ENCODE data around the gene ABLIM3.

ABLIM3 gene

GRCh38 chr5:149221731-149222342 is 80.5 kb downstream of the ABLIM3 start:
- H3K36me3 ChIP-seq (ENCODE audit: control insufficient read depth in 1 of 2, insufficient read depth in 2 of 2, low read depth in 1 of 2, low read length in 2 of 2), result peaks cover 8 to 66% of the 10 kb centered on the region in 2 experiments
- H2BK5ac ChIP-seq (ENCODE audit: low read depth, low read length, poor library complexity, severe bottlenecking), result no peak overlapping the region
- H4K91ac ChIP-seq (ENCODE audit: low read length), result no peak overlapping the region
- no peak overlapping the region for H2AK5ac ChIP-seq (ENCODE audit: low read length, severe bottlenecking)
- H2BK120ac ChIP-seq (ENCODE audit: low read depth, low read length), result no peak overlapping the region
- H3K27me3 ChIP-seq (ENCODE audit: control insufficient read depth in 1 of 2, insufficient read depth in 1 of 2, low read length in 2 of 2), result no peaks in the 10 kb centered on the region
- no peak overlapping the region for H4K8ac ChIP-seq (ENCODE audit: low read length)
- WGBS, result 38% methylated on average over 2 of the region's 4 CpGs
- no peaks in the 10 kb centered on the region for H3K9me3 ChIP-seq (ENCODE audit: control insufficient read depth, low read length)
- no peak overlapping the region for H3K4me2 ChIP-seq (ENCODE audit: low read length, poor library complexity, severe bottlenecking)
- H3K14ac ChIP-seq (ENCODE audit: low read length in 2 of 2), result no peak overlapping the region
- H3K27ac ChIP-seq (ENCODE audit: low read length, poor library complexity, severe bottlenecking), result no peak overlapping the region
- no peak overlapping the region for H2AFZ ChIP-seq (ENCODE audit: low read depth, low read length)
- no peak overlapping the region for H2BK12ac ChIP-seq (ENCODE audit: low read length in 2 of 2)
- H2BK15ac ChIP-seq (ENCODE audit: low read depth, poor library complexity, severe bottlenecking), result no peak overlapping the region
- no peak overlapping the region for H3K4me3 ChIP-seq (ENCODE audit: insufficient read depth in 1 of 2, low read depth in 1 of 2, low read length in 2 of 2)
- no peak overlapping the region for H3K9ac ChIP-seq (ENCODE audit: low read length)
- peak; percentile 55 for DNase-seq
- no peak overlapping the region for H3K18ac ChIP-seq (ENCODE audit: low read depth in 1 of 2, low read length in 2 of 2)
- no peak overlapping the region for H3K4ac ChIP-seq (ENCODE audit: low read depth in 1 of 2, low read length in 2 of 2)
- H3K23ac ChIP-seq (ENCODE audit: low read length in 2 of 2), result no peak overlapping the region
- H3K4me1 ChIP-seq (ENCODE audit: control insufficient read depth, insufficient read depth, low read depth, low read length), result no peaks in the 10 kb centered on the region
- H3K79me1 ChIP-seq (replicated peaks; ENCODE audit: low read length, poor library complexity, severe bottlenecking), result no peaks in the 10 kb centered on the region

GRCh38 chr5:149223081-149223848 is 82.0 kb downstream of the ABLIM3 start:
- no peak overlapping the region for H3K4ac ChIP-seq (ENCODE audit: low read depth in 1 of 2, low read length in 2 of 2)
- H3K4me2 ChIP-seq (ENCODE audit: low read length, poor library complexity, severe bottlenecking), result no peak overlapping the region
- WGBS, result 95% methylated on average over 10 of the region's 11 CpGs

GRCh38 chr5:149224282-149224681 is 83.0 kb downstream of the ABLIM3 start:
- Histone ChIP-seq H3K79me1 (replicated peaks; ENCODE audit: low read length, poor library complexity, severe bottlenecking) (no peaks in the 10 kb centered on the region), H2BK15ac (ENCODE audit: low read depth, poor library complexity, severe bottlenecking) (peak overlapping the region; percentile 77), H3K27ac (ENCODE audit: low read length, poor library complexity, severe bottlenecking) (no peak overlapping the region), H3K4me1 (ENCODE audit: control insufficient read depth, insufficient read depth, low read depth, low read length) (peaks cover 2% of the 10 kb centered on the region), H3K18ac (ENCODE audit: low read depth in 1 of 2, low read length in 2 of 2) (peak overlapping the region in 1 of 2 experiments; percentile 14), H3K4me2 (ENCODE audit: low read length, poor library complexity, severe bottlenecking) (no peak overlapping the region), H3K4ac (ENCODE audit: low read depth in 1 of 2, low read length in 2 of 2) (peak overlapping the region in 1 of 2 experiments; percentile 54), H2BK5ac (ENCODE audit: low read depth, low read length, poor library complexity, severe bottlenecking) (no peak overlapping the region), H3K36me3 (ENCODE audit: control insufficient read depth in 1 of 2, insufficient read depth in 2 of 2, low read depth in 1 of 2, low read length in 2 of 2) (peaks cover 2 to 42% of the 10 kb centered on the region in 2 experiments), H3K4me3 (ENCODE audit: insufficient read depth in 1 of 2, low read depth in 1 of 2, low read length in 2 of 2) (no peak overlapping the region), H3K9ac (ENCODE audit: low read length) (no peak overlapping the region), H4K91ac (ENCODE audit: low read length) (peak overlapping the region; percentile 74), H2BK120ac (ENCODE audit: low read depth, low read length) (no peak overlapping the region), H2AFZ (ENCODE audit: low read depth, low read length) (no peak overlapping the region), H3K23ac (ENCODE audit: low read length in 2 of 2) (no peak overlapping the region), H2BK12ac (ENCODE audit: low read length in 2 of 2) (peak overlapping the region; percentile 37 to 49), H3K14ac (ENCODE audit: low read length in 2 of 2) (peak overlapping the region in 1 of 2 experiments; percentile 68), H4K8ac (ENCODE audit: low read length) (no peak overlapping the region), H3K27me3 (ENCODE audit: control insufficient read depth in 1 of 2, insufficient read depth in 1 of 2, low read length in 2 of 2) (no peaks in the 10 kb centered on the region), H3K9me3 (ENCODE audit: control insufficient read depth, low read length) (no peaks in the 10 kb centered on the region), H2AK5ac (ENCODE audit: low read length, severe bottlenecking) (no peak overlapping the region)
- WGBS, result 92% methylated on average over 4 of the region's 5 CpGs
- DNase-seq, result no peak

More at GRCh38 chr5:149223081-149223848, 82.0 kb downstream of the ABLIM3 start:
- Histone ChIP-seq H3K36me3 (ENCODE audit: control insufficient read depth in 1 of 2, insufficient read depth in 2 of 2, low read depth in 1 of 2, low read length in 2 of 2) (peaks cover 2 to 52% of the 10 kb centered on the region in 2 experiments), H2BK15ac (ENCODE audit: low read depth, poor library complexity, severe bottlenecking) (peak overlapping the region; percentile 90), H3K27ac (ENCODE audit: low read length, poor library complexity, severe bottlenecking) (no peak overlapping the region), H3K4me1 (ENCODE audit: control insufficient read depth, insufficient read depth, low read depth, low read length) (peaks cover 2% of the 10 kb centered on the region), H3K79me1 (replicated peaks; ENCODE audit: low read length, poor library complexity, severe bottlenecking) (no peaks in the 10 kb centered on the region), H2AFZ (ENCODE audit: low read depth, low read length) (no peak overlapping the region), H3K14ac (ENCODE audit: low read length in 2 of 2) (no peak overlapping the region), H3K18ac (ENCODE audit: low read depth in 1 of 2, low read length in 2 of 2) (peak overlapping the region; percentile 53 to 58), H3K23ac (ENCODE audit: low read length in 2 of 2) (no peak overlapping the region), H4K91ac (ENCODE audit: low read length) (peak overlapping the region; percentile 8), H3K9me3 (ENCODE audit: control insufficient read depth, low read length) (no peaks in the 10 kb centered on the region), H3K27me3 (ENCODE audit: control insufficient read depth in 1 of 2, insufficient read depth in 1 of 2, low read length in 2 of 2) (no peaks in the 10 kb centered on the region), H2BK12ac (ENCODE audit: low read length in 2 of 2) (peak overlapping the region; percentile 62 to 68), H3K4me3 (ENCODE audit: insufficient read depth in 1 of 2, low read depth in 1 of 2, low read length in 2 of 2) (no peak overlapping the region), H3K9ac (ENCODE audit: low read length) (no peak overlapping the region), H2AK5ac (ENCODE audit: low read length, severe bottlenecking) (no peak overlapping the region), H4K8ac (ENCODE audit: low read length) (peak overlapping the region; percentile 43), H2BK5ac (ENCODE audit: low read depth, low read length, poor library complexity, severe bottlenecking) (no peak overlapping the region), H2BK120ac (ENCODE audit: low read depth, low read length) (no peak overlapping the region)
- no peak for DNase-seq

- peak overlapping the region in 1 of 2 experiments; percentile 76 for H3K18ac ChIP-seq (ENCODE audit: low read depth in 1 of 2, low read length in 2 of 2)
- H2BK5ac ChIP-seq (ENCODE audit: low read depth, low read length, poor library complexity, severe bottlenecking), result no peak overlapping the region
- no peak overlapping the region for H2AK5ac ChIP-seq (ENCODE audit: low read length, severe bottlenecking)
- no peak overlapping the region for H3K27ac ChIP-seq (ENCODE audit: low read length, poor library complexity, severe bottlenecking)
- H2AFZ ChIP-seq (ENCODE audit: low read depth, low read length), result no peak overlapping the region
- no peaks in the 10 kb centered on the region for H3K27me3 ChIP-seq (ENCODE audit: control insufficient read depth in 1 of 2, insufficient read depth in 1 of 2, low read length in 2 of 2)
- no peak overlapping the region for H4K91ac ChIP-seq (ENCODE audit: low read length)
- H3K9me3 ChIP-seq (ENCODE audit: control insufficient read depth, low read length), result no peaks in the 10 kb centered on the region
- no peak overlapping the region for H2BK15ac ChIP-seq (ENCODE audit: low read depth, poor library complexity, severe bottlenecking)
- 44% methylated on average over 2 of the region's 2 CpGs for WGBS
- H3K4me3 ChIP-seq (ENCODE audit: insufficient read depth in 1 of 2, low read depth in 1 of 2, low read length in 2 of 2), result no peak overlapping the region
- no peak overlapping the region for H2BK120ac ChIP-seq (ENCODE audit: low read depth, low read length)
- peak overlapping the region; percentile 1 for H3K9ac ChIP-seq (ENCODE audit: low read length)
- no peaks in the 10 kb centered on the region for H3K79me1 ChIP-seq (replicated peaks; ENCODE audit: low read length, poor library complexity, severe bottlenecking)
- H3K36me3 ChIP-seq (ENCODE audit: control insufficient read depth in 1 of 2, insufficient read depth in 2 of 2, low read depth in 1 of 2, low read length in 2 of 2), result peaks cover 2 to 41% of the 10 kb centered on the region in 2 experiments
- H3K4me2 ChIP-seq (ENCODE audit: low read length, poor library complexity, severe bottlenecking), result no peak overlapping the region
- peak overlapping the region in 1 of 2 experiments; percentile 70 for H2BK12ac ChIP-seq (ENCODE audit: low read length in 2 of 2)
- peak; percentile 78 for DNase-seq
- no peak overlapping the region for H4K8ac ChIP-seq (ENCODE audit: low read length)
- H3K4ac ChIP-seq (ENCODE audit: low read depth in 1 of 2, low read length in 2 of 2), result no peak overlapping the region
- H3K14ac ChIP-seq (ENCODE audit: low read length in 2 of 2), result no peak overlapping the region
- H3K23ac ChIP-seq (ENCODE audit: low read length in 2 of 2), result no peak overlapping the region
- peaks cover 2% of the 10 kb centered on the region for H3K4me1 ChIP-seq (ENCODE audit: control insufficient read depth, insufficient read depth, low read depth, low read length)
These were observed 86.0 kb downstream of the ABLIM3 start for GRCh38 chr5:149227168-149227826.

Data from mesenchymal stem cell (in vitro differentiated cells and primary cell).